SU-DHL-6 (cell line): ENCODE results near the gene KCTD8.

ENCODE experiments used
- H2AFZ ChIP-seq: fragments of 200-600 bp; sonication (generic); 2 replicates; pipeline ENCODE4 v1.6.1; 2014; ENCODE audit warnings: low read depth, mild to moderate bottlenecking, moderate library complexity, mixed read lengths, antibody characterized with exemption, low read length; ENCODE audit not compliant: severe bottlenecking
- H3F3A ChIP-seq: fragments of 200-600 bp; shearing (Covaris generic); 2 replicates; pipeline ENCODE4 v1.6.0; 2016; ENCODE audit warnings: antibody characterized with exemption, mild to moderate bottlenecking; ENCODE audit not compliant: insufficient read depth
- H3K27ac ChIP-seq: fragments of 200-600 bp; sonication (generic); 2 replicates; pipeline ENCODE4 v1.5.1; 2016; ENCODE audit warnings: low read depth, mild to moderate bottlenecking, low read length, moderate library complexity, mixed read lengths
- H3K27me3 ChIP-seq: fragments of 200-600 bp; sonication (generic), shearing (Covaris generic); 2 replicates; pipeline ENCODE4 v1.6.0; 2014; ENCODE audit warnings: mild to moderate bottlenecking, low read length
- H3K36me3 ChIP-seq: fragments of 200-600 bp; sonication (generic); 2 replicates; pipeline ENCODE4 v1.6.1; 2014; ENCODE audit warnings: mild to moderate bottlenecking, low read length, mixed read lengths
- H3K4me2 ChIP-seq: fragments of 300-600, 200-600 bp; shearing (Covaris generic), sonication (generic); 2 replicates; pipeline ENCODE4 v1.6.0; 2014; ENCODE audit warnings: low read length, low read depth, mild to moderate bottlenecking; ENCODE audit not compliant: poor library complexity, severe bottlenecking
- H3K4me3 ChIP-seq: fragments of 200-600 bp; sonication (generic); 2 replicates; pipeline ENCODE4 v1.5.1; 2014; ENCODE audit warnings: antibody characterized with exemption, low read length, mild to moderate bottlenecking, mixed read lengths; ENCODE audit not compliant: insufficient read depth, poor library complexity, severe bottlenecking
- H3K79me2 ChIP-seq: fragments of 200-600 bp; sonication (generic); 2 replicates; pipeline ENCODE4 v1.6.1; 2014; ENCODE audit warnings: mild to moderate bottlenecking, low read length, moderate library complexity; ENCODE audit not compliant: insufficient read depth
- H3K9ac ChIP-seq: fragments of 200-600 bp; sonication (generic); 2 replicates; pipeline ENCODE4 v1.7.0; 2014; ENCODE audit warnings: mild to moderate bottlenecking, low read length
- H3K9me2 ChIP-seq: fragments of 200-600 bp; sonication (generic); replicated peaks from 2 replicates; pipeline ENCODE4 v1.6.1; 2014; ENCODE audit warnings: low read length; ENCODE audit not compliant: insufficient read depth
- H3K9me3 ChIP-seq: fragments of 200-600 bp; sonication (generic); 2 replicates; pipeline ENCODE4 v1.6.1; 2014; ENCODE audit warnings: low read length, mixed read lengths; ENCODE audit not compliant: insufficient read depth
- H4K20me1 ChIP-seq: fragments of 200-600 bp; sonication (generic); 2 replicates; pipeline ENCODE4 v1.6.1; 2014; ENCODE audit warnings: low read depth, mild to moderate bottlenecking, antibody characterized with exemption, low read length, moderate library complexity, mixed read lengths
- CTCF ChIP-seq: fragments of 200-600 bp; sonication (generic); IDR thresholded peaks from one replicate; pipeline ENCODE4 v1.5.1; 2017; ENCODE audit warnings: antibody characterized with exemption, mild to moderate bottlenecking, low read length, moderate library complexity; ENCODE audit not compliant: insufficient read depth, poor library complexity, severe bottlenecking
- EZH2phosphoT487 ChIP-seq: fragments of 200-600 bp; sonication (generic), shearing (Covaris generic); conservative IDR thresholded peaks from 2 replicates; pipeline ENCODE4 v1.6.1; 2018; ENCODE audit warnings: mild to moderate bottlenecking, antibody characterized with exemption, low read length, moderate library complexity, mixed read lengths

KCTD8 gene

DNA sequence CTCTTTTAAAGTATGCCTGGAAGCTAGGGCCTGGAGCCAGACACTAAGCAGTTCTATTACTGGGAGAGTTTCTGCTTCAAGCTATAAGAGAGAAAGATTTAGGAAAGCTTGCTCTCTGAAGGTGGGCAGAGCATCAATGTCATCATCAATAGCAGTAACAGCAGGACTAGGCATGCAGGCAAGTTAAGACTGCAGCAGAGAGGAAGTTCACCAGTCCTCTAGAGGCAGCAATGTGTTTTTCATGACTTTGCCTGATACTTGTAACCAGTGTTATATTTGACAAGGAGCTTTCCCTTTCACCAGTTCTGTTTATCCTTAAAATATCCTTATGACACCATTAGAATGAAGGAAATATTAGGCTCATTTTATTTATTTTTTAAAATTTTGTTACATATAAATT lies 237.9 kb downstream of the KCTD8 start:
- Histone ChIP-seq H3F3A (no peaks in the 10 kb centered on the region), H3K4me2 (no peak overlapping the region), H3K9me3 (no peaks in the 10 kb centered on the region), H2AFZ (no peak overlapping the region), H4K20me1 (no peaks in the 10 kb centered on the region), H3K9ac (no peak overlapping the region), H3K4me3 (no peak overlapping the region), H3K79me2 (no peaks in the 10 kb centered on the region), H3K9me2 (no peaks in the 10 kb centered on the region), H3K27ac (no peak overlapping the region), H3K36me3 (no peaks in the 10 kb centered on the region), H3K27me3 (no peaks in the 10 kb centered on the region)
- TF ChIP-seq CTCF = no peak
- TF ChIP-seq EZH2phosphoT487 = no peak

GRCh38 chr4:44196796-44197195 lies 251.8 kb downstream of the KCTD8 start:
- H3K4me2 ChIP-seq = no peak overlapping the region
- no peaks in the 10 kb centered on the region for H3K9me2 ChIP-seq
- no peaks in the 10 kb centered on the region for H3F3A ChIP-seq
- TF ChIP-seq CTCF = no peak
- TF ChIP-seq EZH2phosphoT487 = no peak
- no peaks in the 10 kb centered on the region for H3K36me3 ChIP-seq
- no peak overlapping the region for H3K9ac ChIP-seq
- no peaks in the 10 kb centered on the region for H4K20me1 ChIP-seq
- no peaks in the 10 kb centered on the region for H3K27me3 ChIP-seq
- H3K27ac ChIP-seq = no peak overlapping the region
- no peak overlapping the region for H3K4me3 ChIP-seq
- H2AFZ ChIP-seq = no peak overlapping the region
- no peaks in the 10 kb centered on the region for H3K79me2 ChIP-seq
- no peaks in the 10 kb centered on the region for H3K9me3 ChIP-seq

- no peak overlapping the region for H3K27ac ChIP-seq
- H3F3A ChIP-seq = no peaks in the 10 kb centered on the region
- H3K9ac ChIP-seq = no peak overlapping the region
- H3K9me2 ChIP-seq = no peaks in the 10 kb centered on the region
- H3K4me3 ChIP-seq = no peak overlapping the region
- no peaks in the 10 kb centered on the region for H3K9me3 ChIP-seq
- H3K36me3 ChIP-seq = no peaks in the 10 kb centered on the region
- no peaks in the 10 kb centered on the region for H4K20me1 ChIP-seq
- no peaks in the 10 kb centered on the region for H3K79me2 ChIP-seq
- no peak for TF ChIP-seq CTCF
- TF ChIP-seq EZH2phosphoT487 = no peak
- no peak overlapping the region for H3K4me2 ChIP-seq
- no peaks in the 10 kb centered on the region for H3K27me3 ChIP-seq
- no peak overlapping the region for H2AFZ ChIP-seq
Observed at GRCh38 chr4:44194365-44194764, 254.2 kb downstream of the KCTD8 start.

DNA sequence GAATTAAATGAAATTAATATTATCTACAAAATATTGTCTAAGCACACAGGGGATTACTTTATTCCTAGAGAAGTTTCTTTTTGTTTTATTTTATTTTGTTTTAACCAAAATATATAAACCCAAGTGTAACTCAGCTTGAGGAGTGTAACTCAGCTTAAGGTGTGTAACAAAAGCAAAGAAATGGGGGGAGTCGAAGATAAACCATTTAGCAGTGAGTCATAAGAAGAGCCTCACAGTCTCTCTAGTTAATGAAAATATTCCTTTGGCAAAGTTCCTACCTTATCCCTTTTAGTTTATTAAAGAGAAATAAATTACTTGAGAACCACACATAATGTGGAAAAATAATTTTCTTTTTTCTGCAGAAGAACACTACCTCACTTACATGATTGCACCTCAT lies 261.8 kb downstream of the KCTD8 start:
- H3K27ac ChIP-seq = no peak overlapping the region
- no peaks in the 10 kb centered on the region for H3K36me3 ChIP-seq
- no peaks in the 10 kb centered on the region for H3K27me3 ChIP-seq
- H3K4me3 ChIP-seq = no peak overlapping the region
- H3K9me2 ChIP-seq = no peaks in the 10 kb centered on the region
- TF ChIP-seq EZH2phosphoT487 = no peak
- TF ChIP-seq CTCF = no peak
- H4K20me1 ChIP-seq = no peaks in the 10 kb centered on the region
- no peaks in the 10 kb centered on the region for H3K9me3 ChIP-seq
- no peak overlapping the region for H2AFZ ChIP-seq
- no peak overlapping the region for H3K9ac ChIP-seq
- no peaks in the 10 kb centered on the region for H3F3A ChIP-seq
- no peak overlapping the region for H3K4me2 ChIP-seq
- H3K79me2 ChIP-seq = no peaks in the 10 kb centered on the region
